ENCODE measurements around the gene ZNF407. TPM values are rescaled to one million over a fixed set of nuclear protein-coding genes. Genes with fewer than 3 reads are reported as not detected.

Gene ZNF407
- total RNA-seq, 6 experiments from 2014 or later: 4.3 to 8.0 (median 5.7) TPM

DNA sequence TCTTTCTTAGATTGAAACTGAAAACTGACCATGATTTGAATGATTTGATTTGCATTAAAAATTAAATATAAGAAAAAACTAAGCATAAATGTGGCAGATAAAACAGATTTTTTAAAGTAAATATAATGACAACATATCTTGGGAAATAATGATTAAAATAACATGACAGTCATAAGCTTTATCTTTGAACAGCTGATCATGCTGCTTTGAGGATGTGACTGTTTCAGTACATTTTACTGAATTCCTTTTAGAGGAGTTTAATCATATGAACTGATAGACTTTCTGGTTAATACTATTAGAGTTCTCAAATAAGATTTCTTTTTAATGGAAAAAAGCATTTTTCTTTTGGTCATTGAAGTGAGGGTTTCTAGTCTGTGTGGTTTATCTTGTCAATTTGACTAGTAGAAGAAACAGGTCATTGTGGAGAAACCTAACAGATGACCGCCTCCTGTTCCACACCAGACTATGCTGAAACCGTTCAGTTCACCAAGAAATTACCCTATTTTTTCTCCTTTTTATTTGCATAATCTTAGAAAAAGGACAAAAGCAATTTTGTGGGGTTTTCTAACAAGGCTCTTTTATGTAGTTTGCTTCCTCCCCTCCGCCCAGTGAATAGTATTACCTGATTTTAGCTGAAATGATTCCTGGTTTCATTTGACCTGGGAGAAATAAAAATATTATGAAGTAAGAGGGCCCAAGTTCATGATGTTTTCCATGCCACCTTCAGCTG is 349.1 kb downstream of the ZNF407 start:
- TF ChIP-seq CTCF (IDR thresholded peaks at IDR 0.05) (no peak), POLR2A (IDR thresholded peaks at IDR 0.05) (no peak)
- WGBS (ENCODE audit: insufficient coverage, low coverage, low lambda C conversion rate, missing lambda C conversion rate): 82% methylated on average over 3 of the region's 3 CpGs
- intact Hi-C loops (cut with DNase I): no loop called here

GRCh38 chr18:74947417-74947816 is 349.7 kb downstream of the ZNF407 start:
- no peak for DNase-seq
- Histone ChIP-seq H3K27ac (no peak overlapping the region), H3K27me3 (no peaks in the 10 kb centered on the region), H3K4me1 (no peaks in the 10 kb centered on the region), H3K9me3 (no peaks in the 10 kb centered on the region), H3K36me3 (no peaks in the 10 kb centered on the region), H3K4me3 (no peak overlapping the region)
- no peak for ATAC-seq
- no peak for TF ChIP-seq CTCF (IDR thresholded peaks at IDR 0.05)
- no peak for TF ChIP-seq POLR2A (IDR thresholded peaks at IDR 0.05)
- intact Hi-C loops (cut with DNase I): no loop called here
- whole genome bisulfite sequencing (ENCODE audit: insufficient coverage, low coverage, low lambda C conversion rate, missing lambda C conversion rate): 98% methylated on average over 8 of the region's 10 CpGs

More for the DNA sequence above, 349.1 kb downstream of the ZNF407 start:
- H3K4me3 ChIP-seq: no peak overlapping the region
- no peak for ATAC-seq
- no peaks in the 10 kb centered on the region for H3K27me3 ChIP-seq
- no peak overlapping the region for H3K27ac ChIP-seq
- DNase-seq: no peak
- H3K9me3 ChIP-seq: no peaks in the 10 kb centered on the region
- H3K36me3 ChIP-seq: no peaks in the 10 kb centered on the region
- H3K4me1 ChIP-seq: no peaks in the 10 kb centered on the region

GRCh38 chr18:74947875-74948274 is 350.2 kb downstream of the ZNF407 start:
- WGBS (ENCODE audit: insufficient coverage, low coverage, low lambda C conversion rate, missing lambda C conversion rate): 87% methylated on average over 4 of the region's 4 CpGs
- DNase-seq (no peak), ATAC-seq (no peak)
- H3K27me3 ChIP-seq: no peaks in the 10 kb centered on the region
- no peak for TF ChIP-seq POLR2A (IDR thresholded peaks at IDR 0.05)
- TF ChIP-seq CTCF (IDR thresholded peaks at IDR 0.05): no peak
- H3K4me3 ChIP-seq: no peak overlapping the region
- intact Hi-C loops (cut with DNase I): no loop called here
- H3K4me1 ChIP-seq: no peaks in the 10 kb centered on the region
- H3K27ac ChIP-seq: no peak overlapping the region
- H3K36me3 ChIP-seq: no peaks in the 10 kb centered on the region
- H3K9me3 ChIP-seq: no peaks in the 10 kb centered on the region

- no peak for ATAC-seq
- Histone ChIP-seq H3K36me3 (no peaks in the 10 kb centered on the region), H3K27ac (no peak overlapping the region), H3K27me3 (no peaks in the 10 kb centered on the region), H3K4me1 (no peaks in the 10 kb centered on the region), H3K9me3 (no peaks in the 10 kb centered on the region), H3K4me3 (no peak overlapping the region)
- intact Hi-C loops (cut with DNase I): no loop called here
- 40% methylated on average over 1 of the region's 1 CpG for WGBS (ENCODE audit: insufficient coverage, low coverage, low lambda C conversion rate, missing lambda C conversion rate)
- DNase-seq: no peak
- no peak for TF ChIP-seq POLR2A (IDR thresholded peaks at IDR 0.05)
- TF ChIP-seq CTCF (IDR thresholded peaks at IDR 0.05): no peak
Measured at GRCh38 chr18:74949611-74950010, 351.9 kb downstream of the ZNF407 start.
